Hair follicle dermal papilla cell (primary cell): ENCODE measurements around the gene TSEN15. TPM values are rescaled to one million over a fixed set of nuclear protein-coding genes. Genes with fewer than 3 reads are reported as not detected.

Experiments
- total RNA-seq: library from RNA; depleted of rRNA; stranded (reverse); fragments of >200 nt; gene quantifications from 2 replicates; pipeline ENCODE4 v1.2.3, GENCODE V29; 2012

Gene TSEN15
- total RNA-seq: 36.0 and 42.3 TPM in 2 replicates

DNA sequence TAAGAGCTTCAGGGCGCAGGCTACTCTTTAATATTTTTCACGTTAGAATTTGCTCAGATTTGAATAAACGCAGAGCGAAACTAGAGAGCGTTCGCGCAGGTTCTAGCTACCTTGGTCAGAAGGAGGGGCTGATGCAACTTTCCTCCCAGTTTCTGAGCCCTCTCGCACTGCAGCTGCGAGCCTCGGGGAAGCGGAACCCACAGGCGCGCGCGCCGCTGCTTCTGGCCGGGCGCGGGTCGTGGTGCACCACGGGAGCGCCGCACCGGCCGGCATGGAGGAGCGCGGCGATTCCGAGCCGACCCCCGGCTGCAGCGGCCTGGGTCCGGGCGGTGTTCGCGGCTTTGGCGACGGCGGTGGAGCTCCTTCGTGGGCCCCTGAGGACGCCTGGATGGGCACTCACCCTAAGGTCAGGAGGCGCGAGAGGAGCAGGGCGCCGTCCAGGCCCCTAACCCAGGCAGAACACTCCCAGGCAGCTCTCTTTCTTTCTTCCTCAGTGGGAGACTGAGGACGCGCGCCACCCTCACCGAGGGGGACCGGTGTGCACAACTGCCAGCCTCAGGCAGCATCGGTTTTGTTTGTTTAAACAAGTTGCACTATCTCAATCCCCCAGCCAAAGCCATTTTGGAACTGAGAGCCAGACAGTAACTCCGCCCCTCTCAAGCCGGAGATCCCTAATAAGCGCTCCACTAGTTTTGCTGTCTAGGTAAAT, at the start of gene TSEN15:
Gene TSEN15, plus strand, starts transcription at position 246 of the 709 bp plus-strand sequence. Its CDS starts 26 bp downstream, at position 272.

Other genes with a start within 250 kb of the TSEN15 start
- gene RGL1, start 246.6 kb upstream of the TSEN15 start, total RNA-seq: 21.5 and 21.7 TPM in 2 replicates
- 0.36 and 0.49 TPM in 2 replicates for gene COLGALT2, start 14.0 kb upstream of the TSEN15 start, total RNA-seq